Activated T-cell treated with anti-CD3 and anti-CD28 coated beads, Interleukin-2, amount 50 U/mL, for 72 hours (primary cell): ENCODE data around the gene MRTFA. TPM values are rescaled to one million over a fixed set of nuclear protein-coding genes. Genes with fewer than 3 reads are reported as not detected.

Experiments used
- ATAC-seq, 2 donors: fragments of 150-1000 bp; cut with Tn5 transposase; replicated peaks in 1 of 2; 2 replicates each; pipeline ENCODE4 v1.10.0; 2021; ENCODE audit warnings: moderate library complexity in 2 of 2, mild to moderate bottlenecking in 1 of 2
- DNase-seq, 2 donors: peaks; one replicate each; pipeline ENCODE4 v3.0.0; 2021 to 2022; ENCODE audit warnings: mixed read lengths in 1 of 2
- H3K27ac Mint-ChIP-seq: one replicate; pipeline ENCODE4 v1.8.0; 2022; ENCODE audit warnings: mild to moderate bottlenecking, moderate library complexity, mixed read lengths
- H3K27me3 Mint-ChIP-seq: one replicate; pipeline ENCODE4 v1.8.0; 2022; ENCODE audit warnings: low read depth, mixed read lengths
- H3K36me3 Mint-ChIP-seq, 2 donors: one replicate each; pipeline ENCODE4 v1.8.0; 2022; ENCODE audit warnings: mixed read lengths in 2 of 2, mild to moderate bottlenecking in 1 of 2; ENCODE audit not compliant: insufficient read depth in 2 of 2
- H3K4me1 Mint-ChIP-seq: one replicate; pipeline ENCODE4 v1.8.0; 2022; ENCODE audit warnings: low read depth, mixed read lengths
- H3K4me3 Mint-ChIP-seq, 2 donors: one replicate each; pipeline ENCODE4 v1.8.0; 2022; ENCODE audit warnings: mild to moderate bottlenecking in 2 of 2, mixed read lengths in 2 of 2, moderate library complexity in 2 of 2
- H3K9me3 Mint-ChIP-seq, 2 donors: one replicate each; pipeline ENCODE4 v1.8.0; 2022; ENCODE audit warnings: mixed read lengths in 2 of 2
- total RNA-seq, 2 donors: library from RNA; stranded (reverse); gene quantifications; one replicate each; pipeline ENCODE4 v1.2.3, GENCODE V29; 2022

MRTFA gene
- total RNA-seq, 2 donors from 2014 or later, result 44.7 to 51.7 TPM

GRCh38 chr22:40651563-40652501, 15.3 kb upstream of the MRTFA start:
- H3K4me1 Mint-ChIP-seq, result peaks cover 42% of the 10 kb centered on the region
- no peaks in the 10 kb centered on the region for H3K36me3 Mint-ChIP-seq
- H3K4me3 Mint-ChIP-seq, result peak overlapping the region; percentile 74 to 82
- H3K27me3 Mint-ChIP-seq, result no peaks in the 10 kb centered on the region
- DNase-seq, result peak; percentile 92 to 95
- peak; percentile 99 for ATAC-seq
- peak overlapping the region; percentile 86 for H3K27ac Mint-ChIP-seq
- no peaks in the 10 kb centered on the region for H3K9me3 Mint-ChIP-seq

- H3K27me3 Mint-ChIP-seq, result no peaks in the 10 kb centered on the region
- no peaks in the 10 kb centered on the region for H3K9me3 Mint-ChIP-seq
- H3K4me1 Mint-ChIP-seq, result peaks cover 50% of the 10 kb centered on the region
- H3K4me3 Mint-ChIP-seq, result peak overlapping the region; percentile 74 to 82
- H3K27ac Mint-ChIP-seq, result no peak overlapping the region
- no peak for ATAC-seq
- DNase-seq, result no peak
- H3K36me3 Mint-ChIP-seq, result no peaks in the 10 kb centered on the region
These were observed 14.5 kb upstream of the MRTFA start for GRCh38 chr22:40651057-40651456.

GRCh38 chr22:40648386-40648785, 11.9 kb upstream of the MRTFA start:
- Mint-ChIP-seq H3K4me1 (peaks cover 50% of the 10 kb centered on the region), H3K27me3 (no peaks in the 10 kb centered on the region), H3K36me3 (no peaks in the 10 kb centered on the region), H3K9me3 (no peaks in the 10 kb centered on the region), H3K27ac (no peak overlapping the region), H3K4me3 (no peak overlapping the region)
- no peak for DNase-seq
- ATAC-seq, result no peak

GRCh38 chr22:40645579-40646197, 9.2 kb upstream of the MRTFA start:
- Mint-ChIP-seq H3K27me3 (no peaks in the 10 kb centered on the region), H3K27ac (no peak overlapping the region), H3K36me3 (no peaks in the 10 kb centered on the region), H3K9me3 (no peaks in the 10 kb centered on the region), H3K4me3 (peak overlapping the region in 1 of 2 donors; percentile 46), H3K4me1 (peaks cover 24% of the 10 kb centered on the region)
- DNase-seq (no peak), ATAC-seq (no peak)

GRCh38 chr22:40642316-40642715, 5.8 kb upstream of the MRTFA start:
- ATAC-seq (no peak), DNase-seq (no peak)
- Mint-ChIP-seq H3K27me3 (no peaks in the 10 kb centered on the region), H3K36me3 (no peaks in the 10 kb centered on the region), H3K9me3 (no peaks in the 10 kb centered on the region), H3K4me1 (peaks cover 19% of the 10 kb centered on the region), H3K27ac (no peak overlapping the region), H3K4me3 (no peak overlapping the region)

GRCh38 chr22:40641269-40641668, 4.8 kb upstream of the MRTFA start:
- H3K4me1 Mint-ChIP-seq, result peaks cover 9% of the 10 kb centered on the region
- no peak overlapping the region for H3K27ac Mint-ChIP-seq
- H3K27me3 Mint-ChIP-seq, result no peaks in the 10 kb centered on the region
- H3K36me3 Mint-ChIP-seq, result no peaks in the 10 kb centered on the region
- no peak overlapping the region for H3K4me3 Mint-ChIP-seq
- ATAC-seq (no peak), DNase-seq (no peak)
- no peaks in the 10 kb centered on the region for H3K9me3 Mint-ChIP-seq

GRCh38 chr22:40638261-40638660, 1.7 kb upstream of the MRTFA start:
- Mint-ChIP-seq H3K4me1 (peaks cover 30% of the 10 kb centered on the region), H3K9me3 (no peaks in the 10 kb centered on the region), H3K27me3 (no peaks in the 10 kb centered on the region), H3K36me3 (peaks cover 0 to 4% of the 10 kb centered on the region in 2 donors), H3K27ac (no peak overlapping the region), H3K4me3 (peak overlapping the region; percentile 94 to 98)
- DNase-seq, result no peak
- ATAC-seq, result no peak

GRCh38 chr22:40637183-40638150, 948 bp upstream of the MRTFA start:
- DNase-seq (peak; percentile 69), ATAC-seq (peak; percentile 36 to 38)
- Mint-ChIP-seq H3K9me3 (no peaks in the 10 kb centered on the region), H3K36me3 (peaks cover 1 to 4% of the 10 kb centered on the region in 2 donors), H3K4me1 (peaks cover 38% of the 10 kb centered on the region), H3K4me3 (peak overlapping the region; percentile 94 to 98), H3K27ac (peak overlapping the region; percentile 95), H3K27me3 (no peaks in the 10 kb centered on the region)

GRCh38 chr22:40635940-40636379, 559 bp downstream of the MRTFA start:
- Mint-ChIP-seq H3K9me3 (peaks cover 0 to 2% of the 10 kb centered on the region in 2 donors), H3K4me3 (peak overlapping the region; percentile 90 to 94), H3K27me3 (no peaks in the 10 kb centered on the region), H3K36me3 (peaks cover 4 to 6% of the 10 kb centered on the region in 2 donors), H3K4me1 (peaks cover 53% of the 10 kb centered on the region), H3K27ac (no peak overlapping the region)
- ATAC-seq (peak; percentile 3 to 10), DNase-seq (peak in 1 of 2 donors; percentile 8)

- Mint-ChIP-seq H3K4me1 (peaks cover 59% of the 10 kb centered on the region), H3K27ac (peak overlapping the region; percentile 19), H3K36me3 (peaks cover 4 to 6% of the 10 kb centered on the region in 2 donors), H3K9me3 (peaks cover 0 to 2% of the 10 kb centered on the region in 2 donors), H3K27me3 (no peaks in the 10 kb centered on the region), H3K4me3 (peak overlapping the region; percentile 90 to 94)
- DNase-seq (no peak), ATAC-seq (no peak)
These were observed 1.2 kb downstream of the MRTFA start for GRCh38 chr22:40635043-40635939.

GRCh38 chr22:40634119-40634903, 2.2 kb downstream of the MRTFA start:
- peaks cover 4 to 6% of the 10 kb centered on the region in 2 donors for H3K36me3 Mint-ChIP-seq
- peak overlapping the region; percentile 25 to 90 for H3K4me3 Mint-ChIP-seq
- H3K9me3 Mint-ChIP-seq, result peaks cover 0 to 2% of the 10 kb centered on the region in 2 donors
- DNase-seq (no peak), ATAC-seq (no peak)
- no peaks in the 10 kb centered on the region for H3K27me3 Mint-ChIP-seq
- H3K4me1 Mint-ChIP-seq, result peaks cover 65% of the 10 kb centered on the region
- no peak overlapping the region for H3K27ac Mint-ChIP-seq
